Endothelial cell of umbilical vein (primary cell): Measurements from ENCODE around the gene SCNM1. TPM values are rescaled to one million over a fixed set of nuclear protein-coding genes. Genes with fewer than 3 reads are reported as not detected.

Source experiments
- BruUV-seq: library from RNA; stranded (reverse); fragments of 400-500 nt; replicated peaks from 2 replicates; lab custom pipeline; 2021; lab: Mats Ljungman, UMichigan
- CTCF ChIA-PET: fragments of 300-600, 350-600 bp; sonication (Branson Sonifier 250); formaldehyde crosslinking; loops from one replicate; lab custom pipeline; 2021; ENCODE audit warnings: antibody characterized with exemption, inconsistent platforms; lab: Charles Lee
- POLR2A ChIA-PET: fragments of 300-600, 350-600 bp; sonication (Branson Sonifier 250); formaldehyde crosslinking; loops from one replicate; lab custom pipeline; 2021; ENCODE audit warnings: antibody characterized with exemption, inconsistent platforms; lab: Charles Lee
- DNase-seq: peaks from one replicate; pipeline ENCODE4 v3.0.0-alpha.2; 2011; ENCODE audit warnings: low read depth, low spot score
- FAIRE-seq: peaks from 2 replicates; lab custom pipeline; 2011; peaks lifted over from hg19 to GRCh38; lab: Jason Lieb, UNC
- H2AFZ ChIP-seq: 2 replicates; pipeline ENCODE4 v1.6.0; 2012; ENCODE audit warnings: low read depth, low read length, control low read depth, inconsistent platforms
- H3K27ac ChIP-seq: 2 replicates; pipeline ENCODE4 v1.5.1; 2011; ENCODE audit warnings: low read depth, mild to moderate bottlenecking, control low read depth, low read length, moderate library complexity; ENCODE audit not compliant: insufficient read depth
- H3K27me3 ChIP-seq, 2 experiments: 2 replicates each; pipeline versions ENCODE4 v1.6.0 to v1.6.1; 2011; ENCODE audit warnings: low read length in 2 of 2, mixed read lengths in 1 of 2; ENCODE audit not compliant: control insufficient read depth in 2 of 2, insufficient read depth in 2 of 2
- H3K36me3 ChIP-seq, 2 experiments: 2 replicates in 1 of 2; 3 replicates in 1 of 2; pipeline ENCODE4 v1.5.1; 2011; ENCODE audit warnings: low read length in 2 of 2, mild to moderate bottlenecking in 1 of 2, moderate library complexity in 1 of 2; ENCODE audit not compliant: control insufficient read depth in 2 of 2, insufficient read depth in 2 of 2; ENCODE audit errors: extremely low read depth in 1 of 2
- H3K4me1 ChIP-seq: 3 replicates; pipeline ENCODE4 v1.5.1; 2011; ENCODE audit warnings: mild to moderate bottlenecking, low read length; ENCODE audit not compliant: control insufficient read depth, insufficient read depth; ENCODE audit errors: extremely low read depth
- H3K4me2 ChIP-seq: 2 replicates; pipeline ENCODE4 v1.6.1; 2011; ENCODE audit warnings: low read length, control low read depth, mixed read lengths; ENCODE audit not compliant: insufficient read depth
- H3K4me3 ChIP-seq, 3 experiments: fragments of 200-600 bp in 1 of 3; sonication (generic), shearing (Covaris generic) in 1 of 3; replicated peaks in 1 of 3; 2 replicates each; pipeline ENCODE4 v1.5.1; 2011 to 2016; ENCODE audit warnings: control low read depth in 3 of 3, low read length in 3 of 3, mild to moderate bottlenecking in 2 of 3, inconsistent platforms in 1 of 3, low read depth in 1 of 3, moderate library complexity in 1 of 3; ENCODE audit not compliant: insufficient read depth in 1 of 3
- H3K79me2 ChIP-seq: 2 replicates; pipeline ENCODE4 v1.6.0; 2012; ENCODE audit warnings: low read length, inconsistent platforms; ENCODE audit not compliant: control insufficient read depth, insufficient read depth
- H3K9ac ChIP-seq: replicated peaks from 2 replicates; pipeline ENCODE3; 2011; ENCODE audit warnings: low read length, control low read depth; ENCODE audit not compliant: insufficient read depth; ENCODE audit errors: extremely low read depth
- H3K9me1 ChIP-seq: replicated peaks from 3 replicates; pipeline ENCODE4 v1.6.0; 2011; ENCODE audit warnings: mild to moderate bottlenecking, low read length; ENCODE audit not compliant: control insufficient read depth, insufficient read depth; ENCODE audit errors: extremely low read depth
- H3K9me3 ChIP-seq: replicated peaks from 2 replicates; pipeline ENCODE4 v1.5.1; 2012; ENCODE audit warnings: low read length, inconsistent platforms; ENCODE audit not compliant: control insufficient read depth, insufficient read depth
- H4K20me1 ChIP-seq: replicated peaks from 2 replicates; pipeline ENCODE3; 2011; ENCODE audit warnings: mild to moderate bottlenecking, low read length; ENCODE audit not compliant: control insufficient read depth, insufficient read depth; ENCODE audit errors: extremely low read depth
- CTCF ChIP-seq, 2 donors: IDR thresholded peaks; 1 replicate in 1 of 2; 2 replicates in 1 of 2; pipeline ENCODE4 v1.5.1; 2011; ENCODE audit warnings: low read length in 2 of 2, mild to moderate bottlenecking in 2 of 2, moderate library complexity in 2 of 2, control low read depth in 1 of 2, inconsistent platforms in 1 of 2, low read depth in 1 of 2; ENCODE audit not compliant: insufficient read depth in 1 of 2; ENCODE audit errors: extremely low read depth in 1 of 2
- EZH2 ChIP-seq: IDR thresholded peaks from 2 replicates; pipeline ENCODE4 v1.6.1; 2012; ENCODE audit warnings: borderline replicate concordance, low read depth, mild to moderate bottlenecking, moderate library complexity, low read length, inconsistent platforms; ENCODE audit not compliant: severe bottlenecking
- FOS ChIP-seq: IDR thresholded peaks from 2 replicates; pipeline ENCODE4 v1.6.1; 2011; ENCODE audit warnings: mild to moderate bottlenecking, low read length, moderate library complexity, borderline replicate concordance; ENCODE audit not compliant: insufficient read depth
- GATA2 ChIP-seq: IDR thresholded peaks from 2 replicates; pipeline ENCODE4 v1.7.0; 2011; ENCODE audit warnings: low read depth, mild to moderate bottlenecking, moderate library complexity, mixed read lengths, low read length; ENCODE audit not compliant: insufficient read length, insufficient read depth
- JUN ChIP-seq: IDR thresholded peaks from 2 replicates; pipeline ENCODE4 v1.6.1; 2011; ENCODE audit warnings: borderline replicate concordance, low read depth; ENCODE audit not compliant: insufficient read length, insufficient read depth
- MAX ChIP-seq: IDR thresholded peaks from 2 replicates; pipeline ENCODE4 v1.6.1; 2011; ENCODE audit not compliant: insufficient read depth, insufficient read length
- POLR2A ChIP-seq: IDR thresholded peaks from 2 replicates; pipeline ENCODE4 v1.6.1; 2012; ENCODE audit warnings: low read depth, mild to moderate bottlenecking, control low read depth, low read length
- POLR2AphosphoS5 ChIP-seq: IDR thresholded peaks from 2 replicates; pipeline ENCODE4 v1.6.1; 2012; ENCODE audit warnings: low read depth, mild to moderate bottlenecking, control low read depth, low read length, moderate library complexity; ENCODE audit not compliant: insufficient read depth
- dilution Hi-C: fragments of 300-500 bp; cut with MboI; formaldehyde crosslinking; loops from one replicate; pipeline ENCODE4 v1.15.0; 2019; ENCODE audit warnings: low sequenced_read_pairs; ENCODE audit not compliant: extremely low pct_ligation_motif_present
- intact Hi-C: fragments of 100-400 bp; cut with micrococcal nuclease; formaldehyde crosslinking; loops from one replicate; pipeline ENCODE4 v1.10.0; 2022
- polyA plus RNA-seq, 4 experiments: library from polyadenylated mRNA; depleted of rRNA in 3 of 4; stranded (reverse) in 3 of 4; unstranded in 1 of 4; fragments of >200 nt; gene quantifications; 2 replicates each; pipeline versions ENCODE4 v1.2.1 to v1.2.3, GENCODE V29; 2011 to 2012; ENCODE audit warnings: missing spikeins in 1 of 4
- total RNA-seq: library from RNA; stranded (reverse); gene quantifications from 2 replicates; pipeline ENCODE4 v1.2.3, GENCODE V29; 2021

The SCNM1 gene
- total and polyA plus RNA-seq, 2 donors (not counting 3 experiments of a cell fraction or from before 2014, with no cell fraction given), result 17.3 to 43.1 TPM

GRCh38 chr1:151171190-151171589 lies 5.2 kb downstream of the SCNM1 start:
- no peak for DNase-seq
- Histone ChIP-seq H3K9me1 (no peaks in the 10 kb centered on the region), H3K27ac (no peak overlapping the region), H3K4me3 (no peak overlapping the region), H2AFZ (no peak overlapping the region), H3K4me1 (peaks cover 8% of the 10 kb centered on the region), H3K36me3 (peaks cover 2 to 23% of the 10 kb centered on the region in 2 experiments), H3K9me3 (no peaks in the 10 kb centered on the region), H3K4me2 (no peak overlapping the region), H4K20me1 (no peaks in the 10 kb centered on the region), H3K79me2 (peaks cover 11% of the 10 kb centered on the region), H3K27me3 (no peaks in the 10 kb centered on the region), H3K9ac (no peak overlapping the region)
- ChIA-PET CTCF (interaction anchor here (0.9 to 1.4 kb wide), 4 partner anchors 19 to 88 kb away, joined by 3 to 6 read pairs (median 3); partner anchors contain the start of gene VPS72), POLR2A (interaction anchor here (0.5 to 0.7 kb wide), 2 partner anchors 16 to 66 kb away, joined by 3 to 5 read pairs; no protein-coding TSS in a partner anchor)
- dilution Hi-C loops, result no loop called here
- BruUV-seq, result no TSS peak
- FAIRE-seq, result no peak
- intact Hi-C loops, result no loop called here
- TF ChIP-seq POLR2AphosphoS5 (peak; percentile 24), JUN (no peak)

- intact Hi-C loops, result no loop called here
- peaks cover 12 to 26% of the 10 kb centered on the region in 2 experiments for H3K36me3 ChIP-seq
- no peak overlapping the region for H2AFZ ChIP-seq
- no peaks in the 10 kb centered on the region for H3K27me3 ChIP-seq
- dilution Hi-C loops, result no loop called here
- H3K4me3 ChIP-seq, result no peak overlapping the region
- H4K20me1 ChIP-seq, result no peaks in the 10 kb centered on the region
- no peak overlapping the region for H3K27ac ChIP-seq
- no peak for FAIRE-seq
- DNase-seq, result no peak
- no peaks in the 10 kb centered on the region for H3K9me3 ChIP-seq
- POLR2A ChIA-PET, result no interaction called here
- CTCF ChIA-PET, result interaction anchor here (3.5 kb wide), 1 partner anchor 75 kb away, joined by 36 read pairs; no protein-coding TSS in a partner anchor
- no peak for TF ChIP-seq POLR2A
- no peak for TF ChIP-seq GATA2
- no peak for TF ChIP-seq EZH2
- TF ChIP-seq CTCF (IDR thresholded peaks at IDR 0.05; ENCODE audit: extremely low read depth in 1 of 2, insufficient read depth in 1 of 2, low read depth in 1 of 2, low read length in 2 of 2), result no peak
- TF ChIP-seq MAX, result no peak
- TF ChIP-seq FOS, result no peak
- no peak for TF ChIP-seq JUN
- TF ChIP-seq POLR2AphosphoS5, result no peak
- BruUV-seq, result no TSS peak
- no peak overlapping the region for H3K9ac ChIP-seq
- H3K79me2 ChIP-seq, result no peaks in the 10 kb centered on the region
- no peak overlapping the region for H3K4me2 ChIP-seq
- H3K4me1 ChIP-seq, result no peaks in the 10 kb centered on the region
- no peaks in the 10 kb centered on the region for H3K9me1 ChIP-seq
Observed at GRCh38 chr1:151175041-151175741, 9.2 kb downstream of the SCNM1 start.
